Measurements from ENCODE around the gene RECQL5. TPM values are rescaled to one million over a fixed set of nuclear protein-coding genes. Genes with fewer than 3 reads are reported as not detected.
"Not testable (repeated sequence)": the region's sequence is repeated elsewhere in the genome, so short reads cannot be mapped to it uniquely, and the experiment has no call there.

The RECQL5 gene
- total and polyA plus RNA-seq, 7 donors = 5.1 to 30.1 (median 11.1) TPM

GRCh38 chr17:75588596-75589011 lies 78.3 kb downstream of the RECQL5 start:
- no peak for TF ChIP-seq CTCF (IDR thresholded peaks at IDR 0.05)
- no peak for TF ChIP-seq POLR2A (IDR thresholded peaks at IDR 0.05)
- TF ChIP-seq POLR2AphosphoS5 (IDR thresholded peaks at IDR 0.05) = no peak
- no peak for TF ChIP-seq EP300 (IDR thresholded peaks at IDR 0.05)
- peak overlapping the region; percentile 52 to 69 (median 67) for H3K4me3 ChIP-seq
- peak overlapping the region; percentile 80 to 94 (median 88) for H3K27ac ChIP-seq
- intact Hi-C loops (cut with DNase I) = loop anchor here (1.0 to 10.0 kb wide), 5 partner anchors 64 to 304 kb away; partner anchors contain the start of genes CASKIN2, GRB2, LLGL2 and SLC25A19
- H3K9me3 ChIP-seq = no peaks in the 10 kb centered on the region
- WGBS, 2 donors = 8 to 39% methylated on average over 49 of the region's 49 CpGs
- H3K4me1 ChIP-seq = peaks cover 3 to 22% (median 12%) of the 10 kb centered on the region in 4 donors
- H3K36me3 ChIP-seq = no peaks in the 10 kb centered on the region
- peaks cover 0 to 5% (median 0%) of the 10 kb centered on the region in 3 donors for H3K27me3 ChIP-seq
- peak; percentile 82 for DNase-seq

- TF ChIP-seq POLR2AphosphoS5 (IDR thresholded peaks at IDR 0.05) = peak in 1 of 4 donors; percentile 46
- no peak for TF ChIP-seq POLR2A (IDR thresholded peaks at IDR 0.05)
- TF ChIP-seq CTCF (IDR thresholded peaks at IDR 0.05) = peak in 3 of 4 experiments; percentile 25 to 35 (median 27)
- Histone ChIP-seq H3K4me3 (peak within 1 kb of the TSS; percentile 52 to 69 (median 67)), H3K27me3 (peaks cover 0 to 5% (median 0%) of the 10 kb centered on the region in 3 donors), H3K9me3 (no peaks in the 10 kb centered on the region), H3K36me3 (no peaks in the 10 kb centered on the region), H3K27ac (peak within 1 kb of the TSS; percentile 80 to 94 (median 88)), H3K4me1 (peaks cover 3 to 22% (median 12%) of the 10 kb centered on the region in 4 donors)
- intact Hi-C loops (cut with DNase I) = loop anchor here (2.0 to 10.0 kb wide), 3 partner anchors 63 to 303 kb away; partner anchors contain the start of genes GRB2, LLGL2 and SLC25A19
- DNase-seq = peak; percentile 72
- 8 to 44% methylated on average over 82 of the region's 82 CpGs for WGBS, 2 donors
Observed at GRCh38 chr17:75587675-75588595, 79.0 kb downstream of the RECQL5 start, which contains the start of gene MYO15B. Gene MYO15B (plus strand): TSS chr17:75587800. CDS start chr17:75588058, 258 bp downstream.

GRCh38 chr17:75584849-75585175 lies 82.1 kb downstream of the RECQL5 start:
- Histone ChIP-seq H3K9me3 (no peaks in the 10 kb centered on the region), H3K4me3 (no peak overlapping the region), H3K27ac (no peak overlapping the region), H3K36me3 (no peaks in the 10 kb centered on the region), H3K27me3 (peaks cover 0 to 5% (median 0%) of the 10 kb centered on the region in 3 donors), H3K4me1 (peaks cover 3 to 18% (median 10%) of the 10 kb centered on the region in 4 donors)
- DNase-seq = no peak
- WGBS, 2 donors = 90 to 94% methylated on average over 7 of the region's 7 CpGs
- intact Hi-C loops (cut with DNase I) = loop anchor here (5.0 to 10.0 kb wide), 2 partner anchors 178 to 300 kb away; partner anchors contain the start of genes GRB2 and SLC25A19
- TF ChIP-seq POLR2A (IDR thresholded peaks at IDR 0.05) (no peak), POLR2AphosphoS5 (IDR thresholded peaks at IDR 0.05) (no peak), CTCF (IDR thresholded peaks at IDR 0.05) (no peak), EP300 (IDR thresholded peaks at IDR 0.05) (no peak)

GRCh38 chr17:75583197-75583596 lies 83.8 kb downstream of the RECQL5 start:
- not testable (repeated sequence) for H3K9me3 ChIP-seq, H3K4me3 ChIP-seq, H3K27ac ChIP-seq, DNase-seq, H3K27me3 ChIP-seq, H3K36me3 ChIP-seq
- 88 to 93% methylated on average over 6 of the region's 6 CpGs for WGBS, 2 donors
- intact Hi-C loops (cut with DNase I) = loop anchor here (10.0 kb wide), 1 partner anchor 298 kb away; the partner anchor contains the start of gene SLC25A19
- H3K4me1 ChIP-seq = peaks cover 0 to 12% (median 6%) of the 10 kb centered on the region in 4 donors

- not testable (repeated sequence) for DNase-seq, H3K4me3 ChIP-seq, H3K4me1 ChIP-seq, H3K36me3 ChIP-seq, H3K27ac ChIP-seq, H3K27me3 ChIP-seq, H3K9me3 ChIP-seq
- 69 to 89% methylated on average over 23 of the region's 23 CpGs for WGBS, 2 donors
- intact Hi-C loops (cut with DNase I) = loop anchor here (10.0 kb wide), 1 partner anchor 296 kb away; the partner anchor contains the start of gene SLC25A19
Observed at GRCh38 chr17:75581121-75581725, 85.7 kb downstream of the RECQL5 start.

Other genes with a start within 250 kb of the RECQL5 start
- gene TMEM94, start 210.5 kb downstream of the RECQL5 start, total RNA-seq = 10 to 100 TPM; 15.3 to 74.8 (median 32.4) TPM
- gene TMEM94, start 210.5 kb downstream of the RECQL5 start, polyA plus RNA-seq = 10 to 100 TPM in 2 of 3 donors, 1 to 10 TPM in 1; 6.2 to 70.4 (median 22.8) TPM
- gene CASKIN2, start 151.6 kb downstream of the RECQL5 start, total RNA-seq = 10 to 100 TPM in 3 of 4 donors, 1 to 10 TPM in 1; 10.0 to 14.7 (median 10.2) TPM
- gene CASKIN2, start 151.6 kb downstream of the RECQL5 start, polyA plus RNA-seq = 10 to 100 TPM in 1 of 3 donors, 1 to 10 TPM in 2; 4.8 to 12.9 (median 7.4) TPM
- 10 to 100 TPM; 11.1 to 25.3 (median 21.3) TPM for gene TSEN54, start 150.6 kb downstream of the RECQL5 start, total RNA-seq
- 10 to 100 TPM; 32.4 to 43.7 (median 35.6) TPM for gene TSEN54, start 150.6 kb downstream of the RECQL5 start, polyA plus RNA-seq
- gene LLGL2, start 141.5 kb downstream of the RECQL5 start, total RNA-seq = 1 to 10 TPM; 1.4 to 5.0 (median 3.4) TPM
- 100 to 1,000 TPM; 197 to 299 (median 294) TPM for gene LLGL2, start 141.5 kb downstream of the RECQL5 start, polyA plus RNA-seq
- gene MYO15B, start 79.4 kb downstream of the RECQL5 start, total RNA-seq = 100 to 1,000 TPM in 1 of 4 donors, 10 to 100 TPM in 3; 33.1 to 117 (median 52.0) TPM
- 100 to 1,000 TPM; 212 to 460 (median 250) TPM for gene MYO15B, start 79.4 kb downstream of the RECQL5 start, polyA plus RNA-seq
- 1 to 10 TPM in 3 of 4 donors, under 1 TPM in 1; 0.82 to 7.2 (median 3.8) TPM for gene SMIM5, start 33.7 kb downstream of the RECQL5 start, total RNA-seq
- gene SMIM5, start 33.7 kb downstream of the RECQL5 start, polyA plus RNA-seq = 10 to 100 TPM in 1 of 3 donors, 1 to 10 TPM in 2; 5.5 to 29.6 (median 6.0) TPM
- 10 to 100 TPM; 53.5 to 96.9 (median 63.6) TPM for gene SAP30BP, start 184 bp upstream of the RECQL5 start, total RNA-seq
- gene SAP30BP, start 184 bp upstream of the RECQL5 start, polyA plus RNA-seq = 10 to 100 TPM; 53.2 to 69.3 (median 57.7) TPM
- 10 to 100 TPM; 15.1 to 43.2 (median 23.1) TPM for gene ITGB4, start 54.3 kb upstream of the RECQL5 start, total RNA-seq
- 100 to 1,000 TPM in 1 of 3 donors, 10 to 100 TPM in 2; 17.8 to 116 (median 25.8) TPM for gene ITGB4, start 54.3 kb upstream of the RECQL5 start, polyA plus RNA-seq
- gene GALK1, start 98.0 kb upstream of the RECQL5 start, total RNA-seq = 10 to 100 TPM; 17.2 to 24.6 (median 20.3) TPM
- gene GALK1, start 98.0 kb upstream of the RECQL5 start, polyA plus RNA-seq = 10 to 100 TPM; 14.3 to 28.2 (median 14.4) TPM
- gene UNK, start 117.7 kb upstream of the RECQL5 start, total RNA-seq = 10 to 100 TPM; 18.9 to 29.6 (median 26.4) TPM
- 10 to 100 TPM; 12.7 to 24.4 (median 16.8) TPM for gene UNK, start 117.7 kb upstream of the RECQL5 start, polyA plus RNA-seq
- 10 to 100 TPM in 2 of 4 donors, 1 to 10 TPM in 2; 4.3 to 11.4 (median 9.6) TPM for gene UNC13D, start 177.2 kb upstream of the RECQL5 start, total RNA-seq
- 10 to 100 TPM in 2 of 3 donors, 1 to 10 TPM in 1; 6.0 to 61.9 (median 17.1) TPM for gene UNC13D, start 177.2 kb upstream of the RECQL5 start, polyA plus RNA-seq
- 10 to 100 TPM; 44.2 to 73.1 (median 56.9) TPM for gene WBP2, start 188.2 kb upstream of the RECQL5 start, total RNA-seq
- gene WBP2, start 188.2 kb upstream of the RECQL5 start, polyA plus RNA-seq = 100 to 1,000 TPM in 1 of 3 donors, 10 to 100 TPM in 2; 87.1 to 110 (median 91.3) TPM
- 10 to 100 TPM; 27.8 to 40.9 (median 37.2) TPM for gene TRIM47, start 211.4 kb upstream of the RECQL5 start, total RNA-seq
- gene TRIM47, start 211.4 kb upstream of the RECQL5 start, polyA plus RNA-seq = 10 to 100 TPM; 28.7 to 41.0 (median 39.0) TPM
- 10 to 100 TPM; 22.4 to 27.5 (median 25.1) TPM for gene TRIM65, start 229.8 kb upstream of the RECQL5 start, total RNA-seq
- gene TRIM65, start 229.8 kb upstream of the RECQL5 start, polyA plus RNA-seq = 10 to 100 TPM in 2 of 3 donors, 1 to 10 TPM in 1; 7.2 to 19.1 (median 10.2) TPM
- 10 to 100 TPM; 32.8 to 50.6 (median 41.8) TPM for gene MRPL38, start 237.7 kb upstream of the RECQL5 start, total RNA-seq
- gene MRPL38, start 237.7 kb upstream of the RECQL5 start, polyA plus RNA-seq = 10 to 100 TPM; 55.9 to 71.5 (median 57.1) TPM

Data from sigmoid colon (tissue), 7 donors.